HEK293 (cell line): ENCODE data around the gene DBNL.

Source experiments
- ATF2 ChIP-seq: fragments of 450-650 bp; formaldehyde crosslinking; IDR thresholded peaks from 2 replicates; pipeline ENCODE4 v1.5.1; 2016; ENCODE audit warnings: missing biosample characterization, missing genetic modification characterization, low read depth
- GLIS1 ChIP-seq: fragments of 450-650 bp; formaldehyde crosslinking; IDR thresholded peaks from 2 replicates; pipeline ENCODE4 v1.5.1; 2016; ENCODE audit warnings: missing biosample characterization, missing genetic modification characterization
- KLF10 ChIP-seq: fragments of 450-650 bp; IDR thresholded peaks from 2 replicates; pipeline ENCODE4 v1.5.1; 2018; ENCODE audit warnings: missing biosample characterization, mild to moderate bottlenecking, missing genetic modification characterization
- KLF9 ChIP-seq: fragments of 450-650 bp; formaldehyde crosslinking; IDR thresholded peaks from 2 replicates; pipeline ENCODE4 v1.5.1; 2016; ENCODE audit warnings: missing biosample characterization, missing genetic modification characterization, low read depth
- MEIS1 ChIP-seq: sonication (generic); formaldehyde crosslinking; IDR thresholded peaks from 2 replicates; pipeline ENCODE4 v1.8.1; 2022; ENCODE audit warnings: missing genetic modification reagents, mild to moderate bottlenecking, borderline replicate concordance
- MYNN ChIP-seq: fragments of 450-650 bp; formaldehyde crosslinking; IDR thresholded peaks from 2 replicates; pipeline ENCODE4 v1.5.1; 2016; ENCODE audit warnings: missing biosample characterization, missing genetic modification characterization, borderline replicate concordance
- REPIN1 ChIP-seq: fragments of 450-650 bp; formaldehyde crosslinking; IDR thresholded peaks from 2 replicates; pipeline ENCODE4 v1.5.1; 2017; ENCODE audit warnings: missing biosample characterization, missing genetic modification characterization, low read depth
- SETDB1 ChIP-seq: IDR thresholded peaks from one replicate; pipeline ENCODE4 v1.6.1; 2017; ENCODE audit warnings: mild to moderate bottlenecking, low read length, moderate library complexity, mixed read lengths; ENCODE audit not compliant: insufficient read length
- ZBTB49 ChIP-seq: fragments of 450-650 bp; formaldehyde crosslinking; IDR thresholded peaks from 2 replicates; pipeline ENCODE4 v1.5.1; 2016; ENCODE audit warnings: missing biosample characterization, missing genetic modification characterization, low read depth
- ZBTB7A ChIP-seq: fragments of 450-650 bp; formaldehyde crosslinking; IDR thresholded peaks from 2 replicates; pipeline ENCODE4 v1.5.1; 2016; ENCODE audit warnings: low read depth, missing biosample characterization, missing genetic modification characterization
- ZNF146 ChIP-seq: fragments of 450-650 bp; formaldehyde crosslinking; IDR thresholded peaks from 2 replicates; pipeline ENCODE4 v1.5.1; 2016; ENCODE audit warnings: missing biosample characterization, missing genetic modification characterization
- ZNF155 ChIP-seq: fragments of 450-650 bp; formaldehyde crosslinking; IDR thresholded peaks from 2 replicates; pipeline ENCODE4 v1.5.1; 2016; ENCODE audit warnings: missing biosample characterization, missing genetic modification characterization
- ZNF175 ChIP-seq: fragments of 450-650 bp; formaldehyde crosslinking; IDR thresholded peaks from 2 replicates; pipeline ENCODE4 v1.5.1; 2016; ENCODE audit warnings: missing biosample characterization, missing genetic modification characterization
- ZNF274 ChIP-seq, 2 experiments: fragments of 200-500 bp in 1 of 2; fragments of 450-650 bp in 1 of 2; sonication (Bioruptor generic) in 1 of 2; formaldehyde crosslinking in 1 of 2; IDR thresholded peaks; 2 replicates each; pipeline versions ENCODE4 v1.5.1 to v1.6.1; 2014 to 2016; ENCODE audit warnings: borderline replicate concordance in 1 of 2, inconsistent platforms in 1 of 2, low read length in 1 of 2, missing biosample characterization in 1 of 2, missing genetic modification characterization in 1 of 2
- ZNF311 ChIP-seq: fragments of 450-650 bp; formaldehyde crosslinking; IDR thresholded peaks from 2 replicates; pipeline ENCODE4 v1.5.1; 2017; ENCODE audit warnings: missing biosample characterization, missing genetic modification characterization, borderline replicate concordance
- ZNF341 ChIP-seq: fragments of 450-650 bp; formaldehyde crosslinking; IDR thresholded peaks from 2 replicates; pipeline ENCODE4; 2016; ENCODE audit warnings: low read depth, missing biosample characterization, missing genetic modification characterization
- ZNF473 ChIP-seq: fragments of 450-650 bp; formaldehyde crosslinking; IDR thresholded peaks from 2 replicates; pipeline ENCODE4 v1.5.1; 2017; ENCODE audit warnings: missing biosample characterization, missing genetic modification characterization
- ZNF501 ChIP-seq: fragments of 450-650 bp; formaldehyde crosslinking; IDR thresholded peaks from 2 replicates; pipeline ENCODE4 v1.5.1; 2016; ENCODE audit warnings: missing biosample characterization, missing genetic modification characterization
- ZNF596 ChIP-seq: fragments of 450-650 bp; IDR thresholded peaks from 2 replicates; pipeline ENCODE4 v1.5.0; 2018; ENCODE audit warnings: missing biosample characterization, mild to moderate bottlenecking, missing genetic modification characterization, moderate library complexity
- ZNF645 ChIP-seq: fragments of 450-650 bp; formaldehyde crosslinking; IDR thresholded peaks from 2 replicates; pipeline ENCODE4; 2016; ENCODE audit warnings: missing biosample characterization, missing genetic modification characterization
- ZNF768 ChIP-seq: fragments of 450-650 bp; formaldehyde crosslinking; IDR thresholded peaks from 2 replicates; pipeline ENCODE4 v1.5.1; 2018; ENCODE audit warnings: missing biosample characterization, mild to moderate bottlenecking, missing genetic modification characterization
- TF ChIP-seq, protein P1 (sequence below): fragments of 450-650 bp; formaldehyde crosslinking; IDR thresholded peaks from 2 replicates; pipeline ENCODE4 v1.5.1; 2016; ENCODE audit warnings: missing biosample characterization, missing genetic modification characterization
- TF ChIP-seq, protein P2 (sequence below): fragments of 450-650 bp; formaldehyde crosslinking; IDR thresholded peaks from 2 replicates; pipeline ENCODE4 v1.5.1; 2016; ENCODE audit warnings: missing biosample characterization, missing genetic modification characterization
- TF ChIP-seq, protein P3 (sequence below): fragments of 450-650 bp; formaldehyde crosslinking; IDR thresholded peaks from 2 replicates; pipeline ENCODE4 v1.5.1; 2017; ENCODE audit warnings: missing biosample characterization, missing genetic modification characterization
- TF ChIP-seq, protein P4 (sequence below): fragments of 450-650 bp; formaldehyde crosslinking; IDR thresholded peaks from 2 replicates; pipeline ENCODE4 v1.5.1; 2016; ENCODE audit warnings: missing biosample characterization, missing genetic modification characterization

The DBNL gene

DNA sequence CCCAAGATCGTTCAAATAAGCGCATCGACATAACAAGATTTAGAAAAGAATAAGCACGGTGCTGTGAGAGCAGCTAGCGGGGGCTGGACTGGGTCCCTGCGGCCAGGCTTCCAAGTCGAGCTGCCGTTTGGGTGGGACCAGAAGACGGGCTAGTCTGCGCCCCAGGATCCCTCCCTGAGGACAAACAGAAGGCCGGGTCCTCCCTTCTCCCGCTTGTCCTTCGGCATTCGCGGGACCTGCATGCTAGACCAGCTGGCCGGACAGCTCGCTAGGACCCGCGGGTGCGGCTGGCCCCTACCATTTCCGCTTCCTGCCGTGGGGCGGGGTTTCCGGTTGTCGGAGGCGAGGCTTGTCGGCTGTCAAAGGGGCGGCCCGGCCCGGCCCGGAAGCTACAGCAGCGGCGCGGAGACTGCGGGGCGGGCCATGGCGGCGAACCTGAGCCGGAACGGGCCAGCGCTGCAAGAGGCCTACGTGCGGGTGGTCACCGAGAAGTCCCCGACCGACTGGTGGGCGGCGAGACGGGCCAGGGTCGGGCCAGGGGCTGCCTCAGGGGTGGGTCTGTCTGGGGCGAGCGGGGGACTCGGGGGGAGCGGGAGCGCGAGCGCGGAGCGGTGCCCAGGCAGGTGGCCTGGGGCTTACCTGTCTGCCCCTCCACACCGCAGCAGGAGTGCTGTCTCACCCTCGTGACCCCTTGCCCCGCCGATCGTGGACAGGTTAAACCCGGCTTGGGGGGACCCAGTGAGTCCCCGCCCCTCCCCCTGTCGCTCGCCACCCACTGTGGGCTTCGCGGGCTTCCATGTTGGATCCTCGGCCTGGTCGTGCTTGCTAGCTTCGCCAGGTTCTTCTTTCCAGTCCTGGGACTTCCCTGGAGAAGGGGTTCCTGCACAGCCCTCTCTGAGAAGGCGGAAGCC is at the start of gene DBNL (continued):
- TF ChIP-seq, protein P1, sequence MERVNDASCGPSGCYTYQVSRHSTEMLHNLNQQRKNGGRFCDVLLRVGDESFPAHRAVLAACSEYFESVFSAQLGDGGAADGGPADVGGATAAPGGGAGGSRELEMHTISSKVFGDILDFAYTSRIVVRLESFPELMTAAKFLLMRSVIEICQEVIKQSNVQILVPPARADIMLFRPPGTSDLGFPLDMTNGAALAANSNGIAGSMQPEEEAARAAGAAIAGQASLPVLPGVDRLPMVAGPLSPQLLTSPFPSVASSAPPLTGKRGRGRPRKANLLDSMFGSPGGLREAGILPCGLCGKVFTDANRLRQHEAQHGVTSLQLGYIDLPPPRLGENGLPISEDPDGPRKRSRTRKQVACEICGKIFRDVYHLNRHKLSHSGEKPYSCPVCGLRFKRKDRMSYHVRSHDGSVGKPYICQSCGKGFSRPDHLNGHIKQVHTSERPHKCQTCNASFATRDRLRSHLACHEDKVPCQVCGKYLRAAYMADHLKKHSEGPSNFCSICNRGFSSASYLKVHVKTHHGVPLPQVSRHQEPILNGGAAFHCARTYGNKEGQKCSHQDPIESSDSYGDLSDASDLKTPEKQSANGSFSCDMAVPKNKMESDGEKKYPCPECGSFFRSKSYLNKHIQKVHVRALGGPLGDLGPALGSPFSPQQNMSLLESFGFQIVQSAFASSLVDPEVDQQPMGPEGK (tag by site-specific recombination) = peak; percentile 82
- TF ChIP-seq ZNF596 (tag by site-specific recombination) = no peak
- TF ChIP-seq ZNF768 (tag by site-specific recombination) = no peak
- no peak; the same call in 1 of the 2 replicates for TF ChIP-seq ZNF341 (tag by site-specific recombination)
- peak; percentile 85; the same call in 1 of the 2 replicates for TF ChIP-seq ZNF501 (tag by site-specific recombination)
- TF ChIP-seq MEIS1 (CRISPR knock-in tag) = no peak
- TF ChIP-seq REPIN1 = no peak
- TF ChIP-seq ZBTB7A (tag by site-specific recombination) = no peak
- TF ChIP-seq ZNF155 (tag by site-specific recombination) = no peak
- no peak for TF ChIP-seq ZBTB49 (tag by site-specific recombination)
- TF ChIP-seq ZNF274 (IDR thresholded peaks at IDR 0.05; ENCODE audit: low read length) = no peak
- no peak for TF ChIP-seq ZNF274 (tag by site-specific recombination; IDR thresholded peaks at IDR 0.05; ENCODE audit: borderline replicate concordance)
- TF ChIP-seq, protein P2, sequence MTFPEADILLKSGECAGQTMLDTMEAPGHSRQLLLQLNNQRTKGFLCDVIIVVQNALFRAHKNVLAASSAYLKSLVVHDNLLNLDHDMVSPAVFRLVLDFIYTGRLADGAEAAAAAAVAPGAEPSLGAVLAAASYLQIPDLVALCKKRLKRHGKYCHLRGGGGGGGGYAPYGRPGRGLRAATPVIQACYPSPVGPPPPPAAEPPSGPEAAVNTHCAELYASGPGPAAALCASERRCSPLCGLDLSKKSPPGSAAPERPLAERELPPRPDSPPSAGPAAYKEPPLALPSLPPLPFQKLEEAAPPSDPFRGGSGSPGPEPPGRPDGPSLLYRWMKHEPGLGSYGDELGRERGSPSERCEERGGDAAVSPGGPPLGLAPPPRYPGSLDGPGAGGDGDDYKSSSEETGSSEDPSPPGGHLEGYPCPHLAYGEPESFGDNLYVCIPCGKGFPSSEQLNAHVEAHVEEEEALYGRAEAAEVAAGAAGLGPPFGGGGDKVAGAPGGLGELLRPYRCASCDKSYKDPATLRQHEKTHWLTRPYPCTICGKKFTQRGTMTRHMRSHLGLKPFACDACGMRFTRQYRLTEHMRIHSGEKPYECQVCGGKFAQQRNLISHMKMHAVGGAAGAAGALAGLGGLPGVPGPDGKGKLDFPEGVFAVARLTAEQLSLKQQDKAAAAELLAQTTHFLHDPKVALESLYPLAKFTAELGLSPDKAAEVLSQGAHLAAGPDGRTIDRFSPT (tag by site-specific recombination) = no peak; the same call in 1 of the 2 replicates
- TF ChIP-seq MYNN (tag by site-specific recombination) = no peak
- TF ChIP-seq ZNF311 (tag by site-specific recombination) = no peak
- TF ChIP-seq KLF10 (tag by site-specific recombination) = no peak
- no peak for TF ChIP-seq ZNF645 (tag by site-specific recombination)
- no peak for TF ChIP-seq ZNF473 (tag by site-specific recombination)
- no peak for TF ChIP-seq ZNF175 (tag by site-specific recombination)
- TF ChIP-seq, protein P3, sequence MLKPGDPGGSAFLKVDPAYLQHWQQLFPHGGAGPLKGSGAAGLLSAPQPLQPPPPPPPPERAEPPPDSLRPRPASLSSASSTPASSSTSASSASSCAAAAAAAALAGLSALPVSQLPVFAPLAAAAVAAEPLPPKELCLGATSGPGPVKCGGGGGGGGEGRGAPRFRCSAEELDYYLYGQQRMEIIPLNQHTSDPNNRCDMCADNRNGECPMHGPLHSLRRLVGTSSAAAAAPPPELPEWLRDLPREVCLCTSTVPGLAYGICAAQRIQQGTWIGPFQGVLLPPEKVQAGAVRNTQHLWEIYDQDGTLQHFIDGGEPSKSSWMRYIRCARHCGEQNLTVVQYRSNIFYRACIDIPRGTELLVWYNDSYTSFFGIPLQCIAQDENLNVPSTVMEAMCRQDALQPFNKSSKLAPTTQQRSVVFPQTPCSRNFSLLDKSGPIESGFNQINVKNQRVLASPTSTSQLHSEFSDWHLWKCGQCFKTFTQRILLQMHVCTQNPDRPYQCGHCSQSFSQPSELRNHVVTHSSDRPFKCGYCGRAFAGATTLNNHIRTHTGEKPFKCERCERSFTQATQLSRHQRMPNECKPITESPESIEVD = no peak
- TF ChIP-seq, protein P4, sequence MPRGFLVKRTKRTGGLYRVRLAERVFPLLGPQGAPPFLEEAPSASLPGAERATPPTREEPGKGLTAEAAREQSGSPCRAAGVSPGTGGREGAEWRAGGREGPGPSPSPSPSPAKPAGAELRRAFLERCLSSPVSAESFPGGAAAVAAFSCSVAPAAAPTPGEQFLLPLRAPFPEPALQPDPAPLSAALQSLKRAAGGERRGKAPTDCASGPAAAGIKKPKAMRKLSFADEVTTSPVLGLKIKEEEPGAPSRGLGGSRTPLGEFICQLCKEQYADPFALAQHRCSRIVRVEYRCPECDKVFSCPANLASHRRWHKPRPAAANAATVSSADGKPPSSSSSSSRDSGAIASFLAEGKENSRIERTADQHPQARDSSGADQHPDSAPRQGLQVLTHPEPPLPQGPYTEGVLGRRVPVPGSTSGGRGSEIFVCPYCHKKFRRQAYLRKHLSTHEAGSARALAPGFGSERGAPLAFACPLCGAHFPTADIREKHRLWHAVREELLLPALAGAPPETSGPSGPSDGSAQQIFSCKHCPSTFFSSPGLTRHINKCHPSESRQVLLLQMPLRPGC (tag by site-specific recombination) = no peak
- TF ChIP-seq GLIS1 (tag by site-specific recombination) = 0 out of 2 replicates have a peak, but pooled peaks have one; percentile 17
- TF ChIP-seq ZNF146 (tag by site-specific recombination) = no peak
- TF ChIP-seq ATF2 = no peak
- no peak for TF ChIP-seq SETDB1
- TF ChIP-seq KLF9 (tag by site-specific recombination) = peak; percentile 67
